Activated T-helper 17 cell treated with anti-CD3 and anti-CD28 coated beads, Interleukin-2, amount 50 U/mL, for 72 hours (primary cell): ENCODE data around the gene EFCAB12. TPM values are rescaled to one million over a fixed set of nuclear protein-coding genes. Genes with fewer than 3 reads are reported as not detected.
"Not testable (repeated sequence)": the region's sequence is repeated elsewhere in the genome, so short reads cannot be mapped to it uniquely, and the experiment has no call there.

Source experiments
- ATAC-seq: fragments of 150-1000 bp; cut with Tn5 transposase; replicated peaks from 2 replicates; pipeline ENCODE4 v1.10.0; 2021; ENCODE audit warnings: mild to moderate bottlenecking, moderate library complexity
- H3K27ac Mint-ChIP-seq: one replicate; pipeline ENCODE4 v1.8.0; 2022; ENCODE audit warnings: mixed read lengths
- H3K27me3 Mint-ChIP-seq: one replicate; pipeline ENCODE4 v1.8.0; 2022; ENCODE audit warnings: mixed read lengths
- H3K36me3 Mint-ChIP-seq: one replicate; pipeline ENCODE4 v1.8.0; 2022; ENCODE audit warnings: low read depth, mild to moderate bottlenecking, mixed read lengths
- H3K4me1 Mint-ChIP-seq: one replicate; pipeline ENCODE4 v1.8.0; 2022; ENCODE audit warnings: mixed read lengths
- H3K4me3 Mint-ChIP-seq: one replicate; pipeline ENCODE4 v1.8.0; 2022; ENCODE audit warnings: mild to moderate bottlenecking, mixed read lengths
- H3K9me3 Mint-ChIP-seq: one replicate; pipeline ENCODE4 v1.8.0; 2022; ENCODE audit warnings: mixed read lengths
- total RNA-seq, 2 donors: library from RNA; stranded (reverse); gene quantifications; one replicate each; pipeline ENCODE4 v1.2.3, GENCODE V29; 2022

EFCAB12 gene
- total RNA-seq, 2 donors from 2014 or later = 0.63 to 1.7 TPM

DNA sequence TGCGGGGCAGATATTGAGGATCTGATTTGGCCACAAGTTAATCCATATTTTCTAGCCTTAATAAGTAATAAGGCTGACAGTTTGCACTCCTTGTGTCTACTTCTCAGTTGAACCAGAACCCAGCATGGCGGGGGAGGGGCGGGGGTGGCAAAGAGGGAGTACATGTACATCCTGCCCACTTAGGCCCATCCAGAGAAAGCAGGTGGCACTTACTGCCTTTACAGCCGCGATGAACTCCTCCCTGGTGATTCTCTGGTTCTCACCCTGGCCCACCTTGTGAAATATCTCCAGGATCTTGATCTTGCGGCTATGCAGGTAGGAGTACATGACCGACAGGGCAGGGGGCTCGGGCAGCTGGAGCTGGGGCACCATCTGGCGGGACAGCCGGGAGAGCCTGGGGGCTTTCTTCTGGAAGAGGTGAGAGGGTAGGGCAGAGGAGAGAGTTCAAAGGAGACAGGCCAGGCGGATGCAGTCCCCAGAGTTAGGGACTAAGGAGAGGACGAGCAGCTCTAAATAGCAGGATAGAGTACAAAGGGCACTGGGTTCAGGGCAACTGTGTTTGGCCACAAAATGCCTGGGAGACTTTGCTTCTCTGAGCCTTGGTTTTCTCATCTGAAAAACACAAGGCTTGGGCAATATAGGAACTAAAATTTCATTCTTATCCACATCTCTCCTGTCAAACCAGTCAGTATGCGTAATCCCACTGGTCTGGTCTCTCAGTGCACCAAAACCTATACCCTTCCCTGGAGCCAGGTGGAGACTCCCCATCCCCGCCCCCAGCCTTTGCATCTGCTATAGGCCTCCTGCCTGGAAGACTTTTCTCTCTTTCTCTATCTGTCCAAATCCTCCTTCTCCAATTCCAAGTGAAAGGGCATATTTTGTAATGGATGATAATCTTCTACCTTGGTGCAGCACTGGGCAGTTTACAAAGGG lies 10.1 kb downstream of the EFCAB12 start:
- H3K4me3 Mint-ChIP-seq = no peak overlapping the region
- H3K9me3 Mint-ChIP-seq = no peaks in the 10 kb centered on the region
- no peaks in the 10 kb centered on the region for H3K4me1 Mint-ChIP-seq
- H3K27me3 Mint-ChIP-seq = no peaks in the 10 kb centered on the region
- no peak for ATAC-seq
- no peak overlapping the region for H3K27ac Mint-ChIP-seq
- no peaks in the 10 kb centered on the region for H3K36me3 Mint-ChIP-seq

DNA sequence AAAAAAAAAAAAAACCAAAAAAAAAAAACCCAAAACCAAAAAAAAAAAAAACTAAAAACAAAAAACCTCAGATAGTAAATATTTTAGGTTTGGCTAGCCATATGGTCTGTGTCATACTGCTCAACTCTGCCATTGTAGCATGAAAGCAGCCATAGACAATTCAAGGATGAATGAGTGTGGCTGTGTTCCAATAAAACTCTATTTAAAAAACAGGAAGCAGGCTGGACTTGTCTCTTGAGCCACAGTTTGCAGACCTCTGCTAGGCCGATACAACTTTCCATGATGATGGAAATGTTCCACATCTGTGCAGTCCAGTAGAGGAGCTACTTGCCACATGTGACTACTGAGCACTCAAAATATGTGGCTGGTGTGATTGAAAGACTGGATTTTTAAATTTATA lies 11.1 kb downstream of the EFCAB12 start:
- Mint-ChIP-seq H3K9me3 (no peaks in the 10 kb centered on the region), H3K4me3 (no peak overlapping the region), H3K36me3 (no peaks in the 10 kb centered on the region), H3K4me1 (no peaks in the 10 kb centered on the region), H3K27me3 (no peaks in the 10 kb centered on the region), H3K27ac (no peak overlapping the region)
- no peak for ATAC-seq

DNA sequence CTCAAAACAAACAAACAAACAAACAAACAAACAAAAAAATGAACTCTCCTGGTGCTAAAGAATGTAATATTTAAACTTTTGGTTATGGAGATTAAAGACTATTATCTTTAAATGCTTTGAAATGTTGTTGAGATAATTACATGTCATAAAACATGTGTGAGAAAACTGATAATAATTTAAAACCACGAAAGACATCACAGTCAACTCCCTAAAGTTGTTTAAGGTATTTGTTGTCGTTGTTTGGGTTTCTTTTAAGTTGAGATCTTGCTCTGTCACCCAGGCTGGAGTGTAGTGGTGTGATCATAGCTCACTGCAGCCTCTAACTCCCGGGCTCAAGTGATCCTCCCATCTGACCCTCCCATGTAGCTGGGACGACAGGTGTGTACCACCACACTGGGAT lies 12.0 kb downstream of the EFCAB12 start:
- no peaks in the 10 kb centered on the region for H3K27me3 Mint-ChIP-seq

DNA sequence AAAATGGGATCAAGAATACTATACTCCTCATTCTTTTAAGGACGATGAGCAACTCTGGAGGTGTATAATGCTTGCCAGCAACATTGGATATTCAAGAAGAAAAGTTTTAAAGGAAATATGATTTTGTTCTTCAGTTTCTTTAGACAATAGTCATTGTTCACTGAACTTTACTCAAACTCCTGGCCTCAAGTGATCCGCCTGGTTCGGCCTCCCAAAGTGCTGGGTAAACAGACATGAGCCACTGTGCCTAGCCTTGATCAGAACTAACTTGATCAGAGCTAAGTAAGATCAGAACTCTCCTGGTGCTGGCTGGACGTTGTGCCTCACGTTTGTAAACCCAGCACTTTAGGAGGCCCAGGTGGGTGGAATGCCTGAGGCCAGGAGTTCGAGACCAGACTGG lies 12.6 kb downstream of the EFCAB12 start:
- H3K27me3 Mint-ChIP-seq = no peaks in the 10 kb centered on the region
- H3K27ac Mint-ChIP-seq = no peak overlapping the region
- H3K4me1 Mint-ChIP-seq = no peaks in the 10 kb centered on the region
- no peaks in the 10 kb centered on the region for H3K9me3 Mint-ChIP-seq
- no peak overlapping the region for H3K4me3 Mint-ChIP-seq
- no peaks in the 10 kb centered on the region for H3K36me3 Mint-ChIP-seq
- no peak for ATAC-seq

More for the DNA sequence above, 12.0 kb downstream of the EFCAB12 start:
- no peak overlapping the region for H3K4me3 Mint-ChIP-seq
- ATAC-seq = no peak
- H3K9me3 Mint-ChIP-seq = no peaks in the 10 kb centered on the region
- no peaks in the 10 kb centered on the region for H3K36me3 Mint-ChIP-seq
- no peak overlapping the region for H3K27ac Mint-ChIP-seq
- H3K4me1 Mint-ChIP-seq = no peaks in the 10 kb centered on the region

DNA sequence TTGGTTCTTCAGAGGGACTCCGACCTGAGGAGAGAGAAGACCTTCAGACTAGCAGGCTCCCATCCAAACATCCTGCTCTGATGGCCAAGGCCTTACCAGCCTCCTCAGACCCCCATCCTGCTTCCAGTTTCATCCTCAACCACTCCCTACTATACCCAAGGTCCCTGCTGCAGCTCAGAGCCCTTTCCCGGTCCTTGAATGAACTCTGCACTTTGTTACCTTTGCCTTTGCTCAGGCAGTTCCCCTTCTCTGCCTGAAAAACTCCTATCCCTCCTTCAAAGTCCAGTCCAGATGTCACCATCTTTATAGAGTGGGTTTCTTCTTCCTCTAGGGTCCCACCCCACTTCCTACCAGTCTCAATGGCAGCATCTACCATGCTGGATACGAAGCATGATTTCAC lies 13.1 kb downstream of the EFCAB12 start:
- no peaks in the 10 kb centered on the region for H3K9me3 Mint-ChIP-seq
- no peaks in the 10 kb centered on the region for H3K4me1 Mint-ChIP-seq
- H3K4me3 Mint-ChIP-seq = no peak overlapping the region
- H3K36me3 Mint-ChIP-seq = no peaks in the 10 kb centered on the region
- H3K27me3 Mint-ChIP-seq = no peaks in the 10 kb centered on the region
- H3K27ac Mint-ChIP-seq = no peak overlapping the region
- ATAC-seq = no peak

DNA sequence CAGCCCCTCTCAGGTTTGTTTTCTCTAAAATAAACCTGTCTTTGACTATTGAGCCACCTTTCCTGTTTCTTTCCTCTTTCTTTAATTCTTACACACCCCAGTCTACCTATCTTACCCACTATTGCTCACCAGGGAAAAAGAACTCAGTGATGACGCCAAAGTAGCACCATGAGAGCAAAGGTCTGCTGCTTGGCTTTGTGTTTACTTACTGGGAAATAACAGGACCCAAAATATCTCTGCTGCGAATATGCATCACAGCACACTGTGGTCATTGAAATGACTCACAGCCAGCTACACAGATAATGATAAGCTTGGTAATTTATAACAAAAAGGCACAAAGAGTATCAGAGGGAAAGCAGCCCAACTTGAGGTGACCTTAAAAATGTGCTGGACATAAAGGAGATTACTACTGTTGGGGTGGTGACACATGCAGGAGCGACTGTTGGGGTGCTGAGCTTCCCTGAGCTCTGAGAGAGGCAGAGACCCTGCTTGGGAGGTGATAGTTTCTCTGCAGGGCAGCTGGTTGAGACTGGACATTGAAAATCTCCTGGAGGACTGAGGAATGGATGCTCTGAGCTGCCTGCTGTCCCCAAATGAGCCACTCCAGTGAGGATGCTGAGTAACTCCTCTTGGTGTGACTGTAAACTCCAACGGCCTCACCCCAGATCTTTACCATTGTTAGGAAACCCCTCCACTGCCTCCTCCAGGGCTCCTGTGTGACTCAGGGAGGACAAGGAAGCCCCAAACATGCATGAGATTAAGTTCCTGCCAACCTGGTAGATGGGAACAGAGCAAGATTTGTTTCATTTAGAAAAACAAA lies 14.5 kb downstream of the EFCAB12 start:
- ATAC-seq = peak; percentile 38
- Mint-ChIP-seq H3K9me3 (no peaks in the 10 kb centered on the region), H3K27me3 (no peaks in the 10 kb centered on the region), H3K4me1 (no peaks in the 10 kb centered on the region), H3K4me3 (no peak overlapping the region), H3K27ac (no peak overlapping the region), H3K36me3 (no peaks in the 10 kb centered on the region)

DNA sequence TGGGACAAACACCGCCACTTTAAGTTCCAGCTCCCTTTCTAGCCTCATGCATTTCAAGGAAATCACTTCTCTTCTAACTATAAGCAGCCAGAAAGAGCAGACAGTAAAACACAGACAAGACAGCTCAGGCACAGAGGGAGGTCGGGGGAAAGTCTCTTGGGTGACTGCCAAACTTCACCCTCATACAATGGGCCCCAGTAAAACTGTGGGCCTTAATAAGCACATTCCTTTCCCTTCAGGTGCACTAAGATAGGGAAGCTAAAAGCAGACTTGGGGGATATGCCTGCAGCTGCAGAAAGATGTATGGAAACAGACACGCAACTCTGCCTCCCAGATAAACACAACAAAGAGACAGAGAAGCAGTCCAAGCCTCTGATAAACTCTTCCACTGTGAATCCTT lies 15.2 kb downstream of the EFCAB12 start:
- not testable (repeated sequence) for ATAC-seq, H3K4me3 Mint-ChIP-seq, H3K36me3 Mint-ChIP-seq, H3K27ac Mint-ChIP-seq, H3K9me3 Mint-ChIP-seq, H3K4me1 Mint-ChIP-seq, H3K27me3 Mint-ChIP-seq

DNA sequence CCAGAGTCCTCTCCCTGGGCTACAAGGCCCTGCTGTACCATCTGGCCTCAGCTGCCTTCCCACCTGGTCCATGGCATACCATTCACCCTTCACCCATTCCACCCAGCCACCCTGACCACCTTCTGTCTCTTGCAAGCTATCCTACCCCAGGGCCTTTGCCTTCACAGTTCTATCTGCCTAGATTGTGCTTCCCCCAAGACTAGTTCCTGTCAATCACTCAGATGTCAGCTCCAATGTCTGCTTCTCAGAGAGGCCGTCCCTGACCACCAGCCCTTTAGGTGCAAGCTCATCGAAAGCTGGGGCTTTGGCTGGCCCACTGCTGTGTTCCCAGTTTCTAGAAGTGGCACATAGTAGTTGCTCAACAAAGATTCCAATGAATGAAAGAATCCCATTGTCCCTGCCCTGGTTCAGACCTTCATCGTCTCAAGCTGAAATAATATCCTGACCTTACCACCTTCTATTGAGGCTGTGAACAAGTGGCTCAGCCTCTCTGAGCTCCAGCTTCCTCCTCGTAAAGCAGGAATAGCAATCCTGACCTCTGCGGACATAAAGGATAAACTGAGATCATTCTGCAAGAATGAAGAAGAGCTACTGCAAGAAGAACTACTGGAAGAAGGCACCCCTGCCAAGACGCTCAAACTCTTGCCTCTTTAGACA lies 15.8 kb downstream of the EFCAB12 start:
- no peak for ATAC-seq
- Mint-ChIP-seq H3K9me3 (no peaks in the 10 kb centered on the region), H3K36me3 (no peaks in the 10 kb centered on the region), H3K4me1 (no peaks in the 10 kb centered on the region), H3K27me3 (no peaks in the 10 kb centered on the region), H3K27ac (no peak overlapping the region), H3K4me3 (no peak overlapping the region)

DNA sequence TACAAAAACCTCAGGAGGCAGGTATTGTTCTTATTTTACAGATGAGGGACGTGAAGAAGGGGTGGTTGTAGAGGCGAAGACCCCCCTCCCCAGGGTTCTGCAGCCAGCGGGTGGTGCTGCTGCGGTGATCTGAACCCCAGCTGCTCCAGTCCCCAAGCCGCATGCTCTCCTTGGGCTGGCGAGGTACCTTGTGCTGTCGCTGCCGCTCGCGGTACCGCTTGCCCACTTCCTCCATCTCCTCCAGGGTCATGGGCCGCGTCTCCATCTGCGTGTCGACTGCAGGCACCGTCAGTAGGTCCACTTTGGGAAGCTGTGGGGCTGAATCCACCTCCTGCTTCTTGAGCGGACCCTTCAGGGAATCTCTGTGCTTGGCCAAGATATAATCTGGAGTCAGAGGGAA lies 17.5 kb downstream of the EFCAB12 start:
- H3K9me3 Mint-ChIP-seq = no peaks in the 10 kb centered on the region
- H3K27me3 Mint-ChIP-seq = no peaks in the 10 kb centered on the region
- no peaks in the 10 kb centered on the region for H3K4me1 Mint-ChIP-seq
- no peak overlapping the region for H3K27ac Mint-ChIP-seq
- no peaks in the 10 kb centered on the region for H3K36me3 Mint-ChIP-seq
- ATAC-seq = no peak
- H3K4me3 Mint-ChIP-seq = no peak overlapping the region

DNA sequence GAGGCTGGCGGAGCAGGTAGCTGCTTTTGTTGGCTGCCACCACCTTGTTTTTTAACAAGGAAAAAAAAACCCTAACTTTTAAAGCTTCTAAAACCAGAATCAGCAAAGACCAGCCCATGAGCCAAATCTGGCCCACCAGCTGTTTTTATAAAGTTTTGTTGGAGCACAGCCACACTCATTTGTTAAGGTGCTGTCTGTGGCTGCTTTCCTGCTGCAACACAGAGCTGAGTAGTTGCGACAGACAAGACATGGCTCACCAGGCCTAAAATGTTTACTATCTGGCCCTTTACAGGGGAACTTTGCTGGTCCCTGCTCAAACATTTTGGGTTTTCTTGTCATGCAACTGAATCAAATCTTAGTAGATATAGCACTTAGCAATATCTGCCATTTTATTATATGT lies 18.9 kb downstream of the EFCAB12 start:
- no peak overlapping the region for H3K27ac Mint-ChIP-seq
- ATAC-seq = no peak
- H3K9me3 Mint-ChIP-seq = no peaks in the 10 kb centered on the region
- no peaks in the 10 kb centered on the region for H3K4me1 Mint-ChIP-seq
- no peak overlapping the region for H3K4me3 Mint-ChIP-seq
- H3K36me3 Mint-ChIP-seq = no peaks in the 10 kb centered on the region
- H3K27me3 Mint-ChIP-seq = no peaks in the 10 kb centered on the region

DNA sequence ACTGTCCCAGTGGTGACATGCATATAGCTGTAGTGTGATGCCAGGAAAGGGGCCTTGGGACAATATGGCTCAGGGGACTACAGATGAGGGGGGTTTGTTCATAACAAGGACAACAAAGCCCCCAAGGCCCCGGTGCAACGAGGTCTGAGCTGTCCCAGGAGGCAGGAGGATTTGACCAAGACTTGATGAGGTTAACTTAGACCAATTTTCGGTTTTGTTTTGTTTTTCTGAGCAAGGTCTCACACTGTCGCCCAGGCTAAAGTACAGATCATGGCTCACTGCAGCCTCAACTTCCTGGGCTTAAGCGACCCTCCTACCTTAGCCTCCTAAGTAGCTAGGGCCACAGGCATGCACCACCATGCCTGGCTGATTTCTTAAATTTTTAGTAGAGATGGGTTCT lies 23.8 kb downstream of the EFCAB12 start:
- H3K27me3 Mint-ChIP-seq = no peaks in the 10 kb centered on the region
- no peak for ATAC-seq
- H3K36me3 Mint-ChIP-seq = no peaks in the 10 kb centered on the region
- peak overlapping the region; percentile 20 for H3K27ac Mint-ChIP-seq
- no peaks in the 10 kb centered on the region for H3K9me3 Mint-ChIP-seq
- peaks cover 5% of the 10 kb centered on the region for H3K4me1 Mint-ChIP-seq
- no peak overlapping the region for H3K4me3 Mint-ChIP-seq

DNA sequence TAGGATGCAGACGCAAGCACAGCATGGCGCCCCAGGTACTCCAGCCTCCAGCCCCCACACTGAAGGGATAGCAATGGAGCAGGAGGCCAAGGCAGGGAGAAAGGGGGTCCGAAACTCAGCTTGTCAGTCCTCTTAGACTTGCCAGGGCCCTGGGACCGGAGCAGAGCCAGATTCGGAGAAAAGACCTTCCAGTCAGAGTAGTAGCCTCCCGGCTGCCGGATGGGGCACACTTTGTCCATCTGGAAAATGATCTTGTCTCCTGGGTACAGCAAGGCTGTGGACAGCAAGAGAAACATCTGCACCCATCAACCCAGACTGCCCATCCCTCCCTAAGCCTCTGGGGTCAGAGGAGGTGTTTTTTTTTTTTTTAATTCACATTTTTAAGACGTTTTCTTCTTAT lies 24.3 kb downstream of the EFCAB12 start:
- Mint-ChIP-seq H3K36me3 (peaks cover under 1% of the 10 kb centered on the region), H3K27me3 (no peaks in the 10 kb centered on the region), H3K27ac (peak overlapping the region; percentile 20), H3K4me1 (peaks cover 5% of the 10 kb centered on the region), H3K4me3 (no peak overlapping the region), H3K9me3 (no peaks in the 10 kb centered on the region)
- no peak for ATAC-seq

DNA sequence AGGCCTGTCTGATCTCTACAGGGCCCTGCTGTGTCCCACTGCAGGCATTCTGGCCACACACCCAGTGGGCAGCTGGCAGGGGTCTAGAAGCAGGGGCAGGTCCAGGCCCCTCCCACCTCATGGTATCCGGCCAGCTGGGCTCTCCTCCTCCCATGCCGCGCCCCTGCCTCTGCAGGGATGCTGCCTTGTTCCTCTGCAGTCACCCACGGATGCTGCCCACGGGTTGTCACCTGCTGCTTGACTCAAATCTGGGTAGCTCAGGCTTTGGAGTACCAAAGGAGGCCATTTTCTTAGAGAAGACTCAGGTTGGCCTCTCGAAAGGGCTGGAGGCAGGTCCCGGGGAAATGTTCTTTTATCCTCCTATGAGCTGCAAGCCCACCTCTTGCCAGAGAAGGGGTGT lies 25.0 kb downstream of the EFCAB12 start:
- Mint-ChIP-seq H3K27ac (peak overlapping the region; percentile 20), H3K9me3 (no peaks in the 10 kb centered on the region), H3K4me3 (no peak overlapping the region), H3K4me1 (peaks cover 8% of the 10 kb centered on the region), H3K36me3 (peaks cover 7% of the 10 kb centered on the region), H3K27me3 (no peaks in the 10 kb centered on the region)
- ATAC-seq = no peak

DNA sequence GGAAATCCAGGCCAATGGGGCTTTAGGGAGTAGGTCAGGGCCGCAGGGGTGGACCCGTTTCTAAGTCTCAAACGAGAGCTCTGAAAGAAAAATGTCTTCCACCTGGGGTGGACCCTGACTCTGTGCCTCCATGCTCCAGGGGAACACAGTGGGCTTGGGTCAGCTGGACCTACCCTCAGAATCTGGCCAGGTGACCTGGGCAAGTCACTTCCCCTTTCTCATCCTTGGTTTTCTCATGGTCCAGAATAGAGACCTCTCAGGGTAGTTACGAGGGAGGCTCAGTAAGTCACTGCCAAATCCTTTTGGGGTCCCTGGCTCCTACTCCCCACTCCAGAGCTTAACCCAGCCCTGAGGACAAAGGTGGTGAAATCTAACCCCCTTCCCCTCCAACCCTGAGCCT lies 25.8 kb downstream of the EFCAB12 start:
- H3K9me3 Mint-ChIP-seq = no peaks in the 10 kb centered on the region
- no peak for ATAC-seq
- peaks cover 12% of the 10 kb centered on the region for H3K4me1 Mint-ChIP-seq
- no peaks in the 10 kb centered on the region for H3K27me3 Mint-ChIP-seq
- no peak overlapping the region for H3K27ac Mint-ChIP-seq
- H3K4me3 Mint-ChIP-seq = no peak overlapping the region
- H3K36me3 Mint-ChIP-seq = peaks cover 16% of the 10 kb centered on the region
